HK-2 (cell line): Measurements from ENCODE around the gene CNTNAP4.

Source experiments
- DNase-seq: peaks from one replicate; pipeline ENCODE4 v3.0.0-alpha.2; 2018; ENCODE audit not compliant: unreplicated experiment

The CNTNAP4 gene

GRCh38 chr16:76309639-76310335 is 32.6 kb downstream of the CNTNAP4 start:
- DNase-seq, result no peak

GRCh38 chr16:76311260-76311659 is 34.1 kb downstream of the CNTNAP4 start:
- no peak for DNase-seq

DNA sequence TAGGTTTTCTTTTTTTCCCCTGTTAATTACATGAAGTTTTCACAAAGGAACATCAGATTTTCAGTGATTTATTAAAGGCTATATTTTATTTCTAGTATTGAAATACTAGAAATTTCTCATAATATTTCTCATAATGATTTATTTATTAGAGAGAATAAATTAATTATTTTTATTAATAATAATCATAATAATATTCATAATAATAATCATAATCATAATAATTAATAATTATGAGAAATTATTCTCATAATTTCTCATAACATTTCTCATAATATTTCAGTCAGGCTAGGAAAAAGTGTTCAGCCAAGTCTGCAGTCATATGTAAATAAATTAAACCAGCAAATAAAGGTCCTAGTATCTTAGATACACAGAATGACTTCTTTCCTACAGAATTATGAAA is 41.4 kb downstream of the CNTNAP4 start:
- no peak for DNase-seq

- DNase-seq, result no peak
Observed at GRCh38 chr16:76329106-76329505, 51.9 kb downstream of the CNTNAP4 start.

DNA sequence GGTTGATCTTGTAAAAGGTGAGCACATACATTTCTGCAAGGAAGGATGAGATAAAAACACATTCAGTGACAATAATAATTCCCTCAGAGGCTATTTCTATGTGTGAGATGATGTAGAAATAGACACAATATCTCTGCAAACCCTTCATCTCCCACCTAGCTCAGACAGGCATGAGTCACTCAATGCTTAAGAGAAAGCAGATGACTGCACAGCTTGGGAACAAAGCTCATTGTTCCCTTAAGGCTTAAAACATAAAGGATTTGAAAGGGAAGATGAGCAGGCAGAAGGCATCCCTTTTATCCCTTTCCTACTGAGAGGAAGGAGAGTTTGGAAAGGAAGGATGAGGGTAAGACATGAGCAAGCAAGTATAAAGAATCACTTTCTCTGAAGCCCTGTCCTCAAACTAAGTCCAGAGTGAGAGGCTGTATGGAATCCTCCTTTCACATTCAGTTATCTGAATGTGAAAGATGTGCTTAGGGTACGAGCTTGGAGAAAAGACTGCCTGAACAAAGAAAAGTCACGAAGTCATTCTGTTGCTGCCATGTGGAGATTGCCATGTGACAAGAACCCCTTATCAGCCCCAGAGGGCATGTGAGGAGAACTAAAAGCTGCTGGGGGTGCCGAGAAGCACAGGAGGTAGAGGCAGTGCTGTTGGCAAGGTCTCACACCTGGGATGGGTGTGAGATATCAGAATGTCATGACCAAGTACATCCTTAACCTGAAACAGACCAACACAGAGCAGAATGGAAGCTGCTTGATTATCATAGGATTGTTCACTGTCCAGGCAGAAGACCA is 58.2 kb downstream of the CNTNAP4 start:
- DNase-seq, result no peak

DNA sequence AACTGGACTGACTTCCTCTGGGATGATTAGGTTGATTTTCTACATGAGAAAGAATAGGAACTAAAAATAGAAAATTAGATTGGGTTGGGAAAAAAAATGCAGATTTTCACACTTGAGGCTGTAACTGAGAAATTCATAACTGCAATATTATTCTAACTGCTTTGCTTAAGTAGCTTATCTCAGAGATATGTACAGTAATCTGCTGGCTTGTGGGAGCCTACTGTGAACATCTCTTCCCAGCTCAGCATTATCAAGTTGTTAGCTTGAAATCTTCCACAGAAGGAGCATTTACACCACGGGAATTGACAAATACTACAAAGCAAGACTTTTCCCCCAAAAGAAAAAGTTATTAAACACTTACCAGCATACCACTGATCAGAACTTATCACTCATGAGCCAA is 58.9 kb downstream of the CNTNAP4 start:
- DNase-seq, result no peak

DNA sequence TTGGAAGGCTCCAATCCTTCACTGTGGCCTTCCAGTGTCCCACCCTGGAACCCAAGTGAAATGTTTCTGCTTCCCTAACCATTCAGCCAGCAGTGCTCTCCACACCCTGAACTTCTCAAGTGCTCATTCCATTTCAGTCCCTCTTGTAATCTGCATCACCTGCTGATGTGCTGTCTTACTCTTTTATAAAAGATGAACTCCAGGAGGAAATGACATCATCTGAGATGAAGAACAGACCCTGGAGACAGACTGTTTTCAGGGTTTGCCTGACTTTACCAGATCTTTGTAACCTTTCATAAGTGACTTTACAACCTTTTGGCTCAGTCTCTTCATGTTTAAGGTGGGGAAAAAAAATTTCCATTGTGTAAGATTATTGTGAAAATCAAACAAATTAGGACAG is 61.3 kb downstream of the CNTNAP4 start:
- no peak for DNase-seq

GRCh38 chr16:76343769-76344168 is 66.6 kb downstream of the CNTNAP4 start:
- DNase-seq, result no peak

DNA sequence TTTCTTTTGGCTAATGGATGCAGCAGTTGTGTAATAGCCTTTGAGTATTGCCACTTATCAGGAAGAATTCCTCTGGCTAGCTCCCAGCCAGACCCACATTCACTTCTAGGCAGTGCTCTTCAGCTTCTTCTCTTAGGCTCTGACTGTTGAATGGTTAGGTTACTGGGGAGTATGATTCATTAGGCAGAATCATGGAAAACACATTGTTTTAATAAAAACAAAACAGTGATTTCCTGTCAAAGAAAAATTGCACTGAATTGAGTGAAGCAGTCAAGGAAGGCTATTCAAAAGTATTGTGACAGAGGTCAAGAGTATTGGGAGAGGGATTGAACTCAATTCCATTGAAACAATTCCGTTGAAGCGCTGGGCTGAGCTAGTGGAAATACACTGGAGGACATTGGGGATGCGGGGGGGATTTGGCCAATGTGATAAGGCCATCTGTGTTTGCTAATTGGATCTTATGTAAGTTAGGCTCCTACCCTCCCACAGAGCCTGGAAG is 68.0 kb downstream of the CNTNAP4 start:
- DNase-seq, result no peak

DNA sequence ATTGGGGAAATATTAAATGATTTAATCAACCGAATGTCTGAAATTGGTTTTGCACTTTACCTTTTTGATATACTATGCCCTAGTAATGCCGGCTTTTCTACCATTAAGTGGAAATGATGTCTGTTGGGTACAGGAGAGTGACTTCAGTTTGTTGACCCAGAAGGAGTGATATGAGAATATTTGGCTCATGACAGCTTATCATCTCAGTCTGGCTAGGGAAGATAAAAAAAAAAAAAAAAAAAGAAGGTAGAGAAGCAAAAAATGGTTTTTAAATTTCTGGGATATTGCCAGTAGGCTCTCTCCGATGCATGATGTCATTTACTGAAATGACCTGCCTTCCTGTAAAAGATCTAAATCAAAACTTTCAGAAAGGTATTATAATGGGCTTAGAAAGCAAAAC is 69.0 kb downstream of the CNTNAP4 start:
- DNase-seq, result no peak

DNA sequence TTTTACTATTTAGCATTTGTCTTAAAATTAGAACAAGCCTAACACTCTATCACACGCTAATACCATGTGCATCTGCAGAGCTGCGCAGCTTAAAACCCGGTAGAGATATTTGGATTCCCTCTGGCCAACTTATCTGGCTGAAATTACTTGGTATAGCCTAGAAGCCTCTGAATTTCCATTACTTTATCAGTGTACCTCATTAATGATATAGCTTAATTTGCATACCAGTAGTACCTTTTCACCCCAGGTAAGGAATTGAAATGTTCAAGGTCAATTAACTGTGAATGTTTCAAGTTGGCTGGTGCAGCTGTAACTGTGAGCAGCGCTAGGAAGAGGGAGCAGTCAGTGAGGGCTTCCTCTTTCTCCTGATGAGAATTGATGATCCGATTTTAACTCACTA is 74.2 kb downstream of the CNTNAP4 start:
- no peak for DNase-seq

- DNase-seq, result no peak
Observed at GRCh38 chr16:76360404-76360803, 83.2 kb downstream of the CNTNAP4 start.

- no peak for DNase-seq
Observed at GRCh38 chr16:76370344-76370743, 93.1 kb downstream of the CNTNAP4 start.

- no peak for DNase-seq
Observed at GRCh38 chr16:76371441-76371840, 94.2 kb downstream of the CNTNAP4 start.

- DNase-seq, result no peak
Observed at GRCh38 chr16:76373998-76374397, 96.8 kb downstream of the CNTNAP4 start.

DNA sequence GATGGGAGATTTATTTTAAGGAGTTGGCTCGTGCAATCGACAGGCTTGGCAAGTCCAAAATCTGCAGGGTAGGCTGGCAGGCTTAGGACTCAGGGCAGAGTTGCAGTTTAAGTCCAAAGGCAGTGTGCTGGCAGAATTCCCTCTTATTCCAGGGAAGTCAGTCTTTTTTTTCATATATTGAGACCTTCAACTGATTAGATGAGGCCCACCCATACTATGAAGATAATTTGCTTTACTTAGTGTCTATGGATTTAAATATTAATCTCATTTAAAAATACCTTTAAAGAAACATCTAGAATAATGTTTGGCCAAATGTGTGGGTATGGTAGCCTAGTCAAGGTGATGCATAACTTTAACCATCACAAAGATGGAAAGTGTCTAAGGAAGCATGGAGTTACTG is 99.8 kb downstream of the CNTNAP4 start:
- no peak for DNase-seq

- DNase-seq, result no peak
Observed at GRCh38 chr16:76378020-76378419, 100.8 kb downstream of the CNTNAP4 start.

GRCh38 chr16:76381096-76381495 is 103.9 kb downstream of the CNTNAP4 start:
- DNase-seq, result no peak

DNA sequence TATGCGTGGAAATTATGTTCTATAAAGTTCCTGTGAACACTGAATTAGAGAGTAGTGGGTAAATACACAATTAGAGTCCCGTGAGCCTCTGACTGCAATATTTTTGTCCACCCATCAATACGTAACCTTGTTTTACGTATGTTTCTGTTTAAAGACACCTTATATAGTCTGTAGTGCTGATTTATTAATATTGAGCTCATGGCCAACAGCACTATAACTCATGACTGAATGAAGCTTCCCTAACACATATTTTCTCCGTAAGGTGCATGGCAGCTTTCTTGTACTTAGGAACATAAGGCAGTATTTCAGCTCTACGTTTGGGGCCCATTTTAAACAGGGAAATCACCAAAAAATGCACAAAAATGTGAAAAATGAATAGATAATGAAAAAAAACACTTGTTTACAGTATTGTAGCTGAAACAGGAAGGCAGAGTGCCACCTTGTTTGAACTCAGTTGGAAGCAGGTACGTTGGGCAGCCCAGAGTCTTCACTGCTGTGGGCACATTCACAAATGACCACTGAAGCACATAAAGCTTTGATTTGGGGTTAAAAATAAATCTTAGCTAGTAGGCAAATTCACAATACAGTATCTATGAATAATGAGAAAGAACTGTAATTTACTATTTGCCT is 108.5 kb downstream of the CNTNAP4 start:
- DNase-seq, result no peak

DNA sequence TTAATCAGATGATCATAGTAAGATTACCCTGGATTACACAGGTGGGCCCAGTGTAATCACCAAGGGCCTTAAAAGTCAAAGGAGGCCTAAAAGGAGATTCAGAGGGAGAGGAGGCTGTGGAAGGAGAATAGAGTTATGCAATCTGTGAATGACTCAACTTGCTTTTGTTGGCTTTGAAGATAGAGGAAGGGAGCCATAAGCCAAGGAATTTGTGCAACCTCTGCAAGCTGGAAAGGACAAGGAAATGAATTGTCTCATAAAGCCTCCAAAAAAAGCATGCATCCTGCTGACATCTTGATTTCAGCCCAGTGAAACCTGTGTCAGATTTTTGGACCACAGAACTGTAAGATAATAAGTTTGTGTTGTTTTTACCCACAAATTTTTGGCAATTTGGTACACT is 109.6 kb downstream of the CNTNAP4 start:
- DNase-seq, result no peak

DNA sequence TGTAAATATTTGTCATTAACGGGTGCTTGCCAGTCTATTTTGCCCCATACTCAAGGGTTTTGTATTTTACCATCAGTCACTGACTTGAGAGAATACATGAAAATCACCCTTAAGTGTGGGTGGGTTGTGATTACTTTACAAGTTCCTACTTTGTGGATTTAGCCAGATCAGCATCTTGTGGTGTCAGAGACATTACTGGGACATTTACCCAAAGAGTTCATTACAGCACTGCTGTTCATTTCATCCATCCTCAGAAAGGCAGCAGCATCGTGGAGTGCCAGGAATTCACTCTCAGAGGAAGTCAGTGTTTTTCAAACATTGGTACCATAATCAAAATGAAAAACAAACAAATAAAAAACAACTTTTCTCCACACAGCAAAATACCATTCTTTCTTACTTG is 110.8 kb downstream of the CNTNAP4 start:
- DNase-seq, result no peak

GRCh38 chr16:76389126-76389525 is 111.9 kb downstream of the CNTNAP4 start:
- DNase-seq, result no peak

DNA sequence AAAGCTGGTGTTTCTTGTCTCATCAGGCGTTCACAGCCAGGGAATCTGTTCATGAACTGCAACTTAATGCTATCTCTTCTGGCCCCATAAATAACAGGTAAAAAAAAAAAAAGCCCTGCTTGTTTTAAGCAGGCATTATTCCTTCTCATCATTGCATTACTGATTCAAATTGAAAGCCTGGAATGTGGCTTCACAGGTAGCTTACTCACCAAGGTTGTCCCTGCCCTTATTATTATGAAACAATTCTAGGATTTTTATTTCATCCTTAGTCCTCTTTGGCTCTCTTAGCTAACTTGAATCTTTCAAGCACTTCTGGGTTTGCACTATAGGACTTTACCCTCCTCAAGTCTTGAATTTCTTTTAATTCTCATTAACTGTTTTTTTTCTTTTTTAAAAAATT is 113.3 kb downstream of the CNTNAP4 start:
- no peak for DNase-seq
